Esophagus squamous epithelium (tissue), 4 donors: Measurements from ENCODE around the gene TFE3.

ENCODE experiments used
- CTCF ChIP-seq, 6 experiments: fragments of 450-650 bp in 4 of 6; fragments of 200-600 bp in 2 of 6; sonication (generic) in 2 of 6; IDR thresholded peaks; one replicate each; pipeline ENCODE4 v1.5.1; 2016 to 2019; ENCODE audit warnings: antibody characterized with exemption in 6 of 6, mild to moderate bottlenecking in 4 of 6, moderate library complexity in 4 of 6
- POLR2A ChIP-seq, 4 donors: fragments of 450-650 bp; IDR thresholded peaks; one replicate each; pipeline ENCODE4 v1.6.1; 2017; ENCODE audit warnings: antibody characterized with exemption in 4 of 4, mild to moderate bottlenecking in 4 of 4, moderate library complexity in 3 of 4

GRCh38 chrX:48999030-48999429 is 44.1 kb downstream of the TFE3 start:
- TF ChIP-seq CTCF (IDR thresholded peaks at IDR 0.05), result no peak
- no peak for TF ChIP-seq POLR2A (IDR thresholded peaks at IDR 0.05)
